MCF 10A (cell line): ENCODE results near the gene ADARB2. TPM values are rescaled to one million over a fixed set of nuclear protein-coding genes. Genes with fewer than 3 reads are reported as not detected.

Source experiments
- BruUV-seq: library from RNA; stranded (reverse); fragments of 400-500 nt; replicated peaks from 2 replicates; lab custom pipeline; 2021; lab: Mats Ljungman, UMichigan
- CTCF ChIA-PET: fragments of 300-600 bp; sonication (Branson Sonifier 250); formaldehyde crosslinking; extraction: SDS; loops from one replicate; lab custom pipeline; 2021; ENCODE audit warnings: antibody characterized with exemption, inconsistent platforms; lab: Yijun Ruan, JAX
- POLR2A ChIA-PET: fragments of 300-600, 350-650 bp; sonication (Branson Sonifier 250); formaldehyde crosslinking; extraction: SDS; loops from one replicate; lab custom pipeline; 2020; ENCODE audit warnings: antibody characterized with exemption, inconsistent platforms; lab: Yijun Ruan, JAX
- DNase-seq: peaks from one replicate; pipeline ENCODE4 v3.0.0-alpha.2; 2018; ENCODE audit not compliant: unreplicated experiment
- H3K27ac Mint-ChIP-seq: one replicate; pipeline ENCODE4 v1.8.0; 2022; ENCODE audit warnings: mild to moderate bottlenecking, low read depth, mixed read lengths; ENCODE audit not compliant: unreplicated experiment
- H3K27me3 Mint-ChIP-seq: one replicate; pipeline ENCODE4 v1.8.0; 2022; ENCODE audit warnings: mixed read lengths; ENCODE audit not compliant: insufficient read depth, unreplicated experiment
- H3K36me3 Mint-ChIP-seq: one replicate; pipeline ENCODE4 v1.8.0; 2022; ENCODE audit warnings: mild to moderate bottlenecking, moderate library complexity, mixed read lengths; ENCODE audit not compliant: insufficient read depth, unreplicated experiment
- H3K4me1 Mint-ChIP-seq: one replicate; pipeline ENCODE4 v1.8.0; 2022; ENCODE audit warnings: mixed read lengths; ENCODE audit not compliant: insufficient read depth, unreplicated experiment
- H3K4me3 Mint-ChIP-seq: one replicate; pipeline ENCODE4 v1.8.0; 2022; ENCODE audit warnings: mild to moderate bottlenecking, moderate library complexity, mixed read lengths; ENCODE audit not compliant: unreplicated experiment
- H3K9me3 Mint-ChIP-seq: one replicate; pipeline ENCODE4 v1.8.0; 2022; ENCODE audit warnings: mixed read lengths; ENCODE audit not compliant: unreplicated experiment
- CTCF ChIP-seq: fragments of 200-600 bp; IDR thresholded peaks from one replicate; pipeline ENCODE4 v1.8.0; 2022; ENCODE audit warnings: antibody characterized with exemption, mild to moderate bottlenecking; ENCODE audit not compliant: unreplicated experiment
- intact Hi-C: fragments of 100-400 bp; cut with micrococcal nuclease; formaldehyde crosslinking; loops from 2 replicates; pipeline ENCODE4 v1.14.1; 2022
- total RNA-seq: library from RNA; stranded (reverse); gene quantifications from 2 replicates; pipeline ENCODE4 v1.2.3, GENCODE V29; 2022

Gene ADARB2
- total RNA-seq, 1 experiment from 2014 or later: 0.96 TPM

- no peak overlapping the region for H3K4me3 Mint-ChIP-seq
- H3K27ac Mint-ChIP-seq: no peak overlapping the region
- no peak for DNase-seq
- H3K36me3 Mint-ChIP-seq: no peaks in the 10 kb centered on the region
- H3K9me3 Mint-ChIP-seq: peaks cover 7% of the 10 kb centered on the region
- ChIA-PET POLR2A (no interaction called here), CTCF (no interaction called here)
- intact Hi-C loops: no loop called here
- TF ChIP-seq CTCF: no peak
- peaks cover 16% of the 10 kb centered on the region for H3K27me3 Mint-ChIP-seq
- BruUV-seq: no TSS peak
- H3K4me1 Mint-ChIP-seq: no peaks in the 10 kb centered on the region
Observed at GRCh38 chr10:1573981-1574380, 163.3 kb downstream of the ADARB2 start.

GRCh38 chr10:1573334-1573969 is 163.9 kb downstream of the ADARB2 start:
- TF ChIP-seq CTCF: no peak
- DNase-seq: no peak
- BruUV-seq: no TSS peak
- ChIA-PET POLR2A (no interaction called here), CTCF (no interaction called here)
- Mint-ChIP-seq H3K27ac (no peak overlapping the region), H3K4me3 (no peak overlapping the region), H3K9me3 (peaks cover 7% of the 10 kb centered on the region), H3K4me1 (no peaks in the 10 kb centered on the region), H3K27me3 (peaks cover 21% of the 10 kb centered on the region), H3K36me3 (no peaks in the 10 kb centered on the region)
- intact Hi-C loops: no loop called here

GRCh38 chr10:1572519-1573333 is 164.6 kb downstream of the ADARB2 start:
- Mint-ChIP-seq H3K27me3 (peaks cover 28% of the 10 kb centered on the region), H3K4me1 (no peaks in the 10 kb centered on the region), H3K9me3 (peaks cover 7% of the 10 kb centered on the region), H3K27ac (no peak overlapping the region), H3K4me3 (no peak overlapping the region), H3K36me3 (no peaks in the 10 kb centered on the region)
- BruUV-seq: no TSS peak
- CTCF ChIA-PET: no interaction called here
- TF ChIP-seq CTCF: no peak
- intact Hi-C loops: no loop called here
- POLR2A ChIA-PET: interaction anchor here (0.6 kb wide), 1 partner anchor 215 kb away, joined by 3 read pairs; no protein-coding TSS in a partner anchor
- DNase-seq: no peak

- Mint-ChIP-seq H3K27me3 (peaks cover 28% of the 10 kb centered on the region), H3K9me3 (peaks cover 7% of the 10 kb centered on the region), H3K4me1 (no peaks in the 10 kb centered on the region), H3K27ac (no peak overlapping the region), H3K4me3 (no peak overlapping the region), H3K36me3 (no peaks in the 10 kb centered on the region)
- TF ChIP-seq CTCF: no peak
- DNase-seq: no peak
- intact Hi-C loops: no loop called here
- ChIA-PET CTCF (interaction anchor here (0.6 to 0.7 kb wide), 2 partner anchors 199 to 223 kb away, joined by 3 to 4 read pairs; no protein-coding TSS in a partner anchor), POLR2A (no interaction called here)
- no TSS peak for BruUV-seq
Observed at GRCh38 chr10:1571587-1572237, 165.6 kb downstream of the ADARB2 start.
